SK-N-SH (cell line): ENCODE data around the gene KDM2A. TPM values are rescaled to one million over a fixed set of nuclear protein-coding genes. Genes with fewer than 3 reads are reported as not detected.

Experiments used
- CTCF ChIA-PET: fragments of 300-600, 350-600 bp; formaldehyde crosslinking; extraction: SDS; loops from one replicate; lab custom pipeline; 2021; lab: Yijun Ruan, JAX
- POLR2A ChIA-PET: fragments of 350-600 bp; sonication (Branson Sonifier 250); formaldehyde crosslinking; extraction: SDS; loops from one replicate; lab custom pipeline; 2020; ENCODE audit warnings: antibody characterized with exemption, inconsistent platforms; lab: Yijun Ruan, JAX
- DNase-seq: peaks from one replicate; pipeline ENCODE4 v3.0.0; 2012
- H2AFZ ChIP-seq: fragments of 200-600 bp; sonication (generic); 2 replicates; pipeline ENCODE4 v1.8.1; 2016; ENCODE audit warnings: antibody characterized with exemption, mild to moderate bottlenecking, low read depth
- H3F3A ChIP-seq: fragments of 200-600 bp; sonication (generic); replicated peaks from 2 replicates; pipeline ENCODE3; 2016; ENCODE audit warnings: antibody characterized with exemption, mild to moderate bottlenecking; ENCODE audit not compliant: insufficient read depth
- H3K27ac ChIP-seq, 2 experiments: fragments of 200-500 bp in 1 of 2; fragments of 200-600 bp in 1 of 2; sonication (Bioruptor generic) in 1 of 2; sonication (generic), shearing (Covaris generic) in 1 of 2; 2 replicates each; pipeline versions ENCODE4 v1.5.1 to v1.6.1; 2014 to 2016; ENCODE audit warnings: low read depth in 2 of 2, inconsistent platforms in 1 of 2, low read length in 1 of 2, mild to moderate bottlenecking in 1 of 2, mixed read lengths in 1 of 2
- H3K27me3 ChIP-seq: fragments of 200-600 bp; sonication (generic), shearing (Covaris generic); 2 replicates; pipeline ENCODE4 v1.6.1; 2016; ENCODE audit warnings: mixed run types; ENCODE audit not compliant: insufficient read depth
- H3K36me3 ChIP-seq, 2 experiments: fragments of 200-500 bp in 1 of 2; fragments of 200-600 bp in 1 of 2; sonication (Bioruptor generic) in 1 of 2; sonication (generic) in 1 of 2; replicated peaks in 1 of 2; 2 replicates each; pipeline versions ENCODE3 to v1.5.1; 2014 to 2016; ENCODE audit warnings: low read length in 1 of 2, mild to moderate bottlenecking in 1 of 2; ENCODE audit not compliant: insufficient read depth in 2 of 2, control insufficient read depth in 1 of 2
- H3K4me1 ChIP-seq, 2 experiments: fragments of 200-500 bp in 1 of 2; fragments of 200-600 bp in 1 of 2; sonication (Bioruptor generic) in 1 of 2; sonication (generic), shearing (Covaris generic) in 1 of 2; 2 replicates each; pipeline versions ENCODE4 v1.5.1 to v1.6.1; 2014 to 2016; ENCODE audit warnings: low read depth in 1 of 2, low read length in 1 of 2, mixed run types in 1 of 2; ENCODE audit not compliant: insufficient read depth in 2 of 2, control insufficient read depth in 1 of 2
- H3K4me2 ChIP-seq: fragments of 200-600 bp; sonication (generic), shearing (Covaris generic); 2 replicates; pipeline ENCODE4 v1.6.1; 2017; ENCODE audit warnings: mixed run types
- H3K4me3 ChIP-seq, 2 experiments: fragments of 200-500 bp in 1 of 2; fragments of 200-600 bp in 1 of 2; sonication (Bioruptor generic) in 1 of 2; sonication (generic), shearing (Covaris generic) in 1 of 2; 2 replicates each; pipeline versions ENCODE4 v1.5.1 to v1.8.1; 2014 to 2016; ENCODE audit warnings: low read depth in 2 of 2, inconsistent platforms in 1 of 2, low read length in 1 of 2, mild to moderate bottlenecking in 1 of 2, mixed read lengths in 1 of 2, moderate library complexity in 1 of 2
- H3K79me2 ChIP-seq: fragments of 200-600 bp; sonication (generic); 2 replicates; pipeline ENCODE4 v1.8.1; 2017; ENCODE audit warnings: mild to moderate bottlenecking; ENCODE audit not compliant: insufficient read depth
- H3K9ac ChIP-seq: fragments of 200-600 bp; sonication (generic); 2 replicates; pipeline ENCODE4 v1.6.1; 2017; ENCODE audit warnings: mixed run types
- H3K9me2 ChIP-seq: fragments of 200-600 bp; sonication (generic); 2 replicates; pipeline ENCODE4 v1.6.1; 2017; ENCODE audit warnings: mixed run types
- H3K9me3 ChIP-seq: fragments of 200-600 bp; sonication (generic); 2 replicates; pipeline ENCODE4 v1.6.1; 2017; ENCODE audit warnings: mixed run types, mild to moderate bottlenecking, moderate library complexity
- H4K20me1 ChIP-seq: fragments of 200-600 bp; sonication (generic); 2 replicates; pipeline ENCODE4 v1.6.1; 2017; ENCODE audit warnings: mild to moderate bottlenecking, mixed run types; ENCODE audit not compliant: insufficient read depth
- EZH2phosphoT487 ChIP-seq: fragments of 200-600 bp; sonication (generic); IDR thresholded peaks from 2 replicates; pipeline ENCODE4 v1.6.1; 2017; ENCODE audit warnings: low read depth, mixed run types, mild to moderate bottlenecking, antibody characterized with exemption, moderate library complexity, borderline replicate concordance
- FOSL2 ChIP-seq: IDR thresholded peaks from 2 replicates; pipeline ENCODE4 v1.4.0; 2012; ENCODE audit warnings: low read depth, mild to moderate bottlenecking, moderate library complexity, borderline replicate concordance
- GABPA ChIP-seq: IDR thresholded peaks from 2 replicates; pipeline ENCODE4 v1.4.0; 2012; ENCODE audit warnings: low read depth, mild to moderate bottlenecking
- GATA2 ChIP-seq: sonication (generic); formaldehyde crosslinking; IDR thresholded peaks from 2 replicates; pipeline ENCODE4 v1.5.0; 2020; ENCODE audit warnings: mild to moderate bottlenecking, missing genetic modification reagents
- IRF3 ChIP-seq: fragments of 150-350 bp; IDR thresholded peaks from 2 replicates; pipeline ENCODE4 v1.6.1; 2016; ENCODE audit warnings: mild to moderate bottlenecking, low read depth, low read length
- MEF2A ChIP-seq: IDR thresholded peaks from 2 replicates; pipeline ENCODE4 v1.4.0; 2012; ENCODE audit warnings: low read depth, borderline replicate concordance
- MXI1 ChIP-seq: IDR thresholded peaks from 2 replicates; pipeline ENCODE4 v1.6.1; 2012; ENCODE audit warnings: mild to moderate bottlenecking, low read depth, low read length, improper control_type of control experiment
- POLR2AphosphoS5 ChIP-seq: IDR thresholded peaks from 2 replicates; pipeline ENCODE4 v1.6.1; 2012; ENCODE audit warnings: low read depth, low read length
- RAD21 ChIP-seq: IDR thresholded peaks from 2 replicates; pipeline ENCODE4 v1.6.1; 2012; ENCODE audit warnings: mild to moderate bottlenecking, low read length
- RCOR1 ChIP-seq: fragments of 150-350 bp; IDR thresholded peaks from 2 replicates; pipeline ENCODE4 v1.6.1; 2017; ENCODE audit warnings: antibody characterized with exemption, low read length
- RXRA ChIP-seq: IDR thresholded peaks from 2 replicates; pipeline ENCODE4 v1.4.0; 2012; ENCODE audit warnings: low read depth, mild to moderate bottlenecking, borderline replicate concordance
- SMC3 ChIP-seq: IDR thresholded peaks from 2 replicates; pipeline ENCODE4 v1.6.1; 2012; ENCODE audit warnings: low read depth, low read length, improper control_type of control experiment
- TEAD4 ChIP-seq: IDR thresholded peaks from 2 replicates; pipeline ENCODE4 v1.4.0; 2012; ENCODE audit warnings: mild to moderate bottlenecking, borderline replicate concordance; ENCODE audit not compliant: insufficient read depth
- USF2 ChIP-seq: fragments of 150-350 bp; IDR thresholded peaks from 2 replicates; pipeline ENCODE4 v1.6.1; 2017; ENCODE audit warnings: antibody characterized with exemption, low read length, low read depth, borderline replicate concordance
- YY1 ChIP-seq: IDR thresholded peaks from 2 replicates; pipeline ENCODE4 v1.4.0; 2012; ENCODE audit warnings: low read depth, mild to moderate bottlenecking
- ZBTB33 ChIP-seq: IDR thresholded peaks from 2 replicates; pipeline ENCODE4 v1.4.0; 2012; ENCODE audit warnings: low read depth, borderline replicate concordance
- WGBS: methylation state at CpG from one replicate; pipeline ENCODE4 v1.1.6; 2017; ENCODE audit warnings: low lambda C conversion rate; 5-methylcytosine and 5-hydroxymethylcytosine counted together
- polyA plus RNA-seq, 3 experiments: library from polyadenylated mRNA; depleted of rRNA; stranded (reverse); fragments of >200 nt; gene quantifications; 2 replicates each; pipeline ENCODE4 v1.2.3, GENCODE V29; 2012

KDM2A gene
- polyA plus RNA-seq, 1 of the 3 experiments (the other 2 are of a cell fraction), result 28.4 TPM

- 89% methylated on average over 1 of the region's 1 CpG for WGBS
- TF ChIP-seq USF2 (no peak), RXRA (no peak), SMC3 (no peak), RAD21 (no peak), IRF3 (no peak), TEAD4 (no peak), RCOR1 (no peak), ZBTB33 (no peak), FOSL2 (no peak), MEF2A (no peak), POLR2AphosphoS5 (no peak), YY1 (no peak), GATA2 (CRISPR knock-in tag) (no peak)
- CTCF ChIA-PET, result interaction anchor here (0.9 to 3.8 kb wide), 3 partner anchors 9 to 97 kb away, joined by 3 to 18 read pairs (median 4); no protein-coding TSS in a partner anchor
- no peaks in the 10 kb centered on the region for H3K9me2 ChIP-seq
- H3F3A ChIP-seq, result peaks cover 7% of the 10 kb centered on the region
- POLR2A ChIA-PET, result no interaction called here
- peaks cover 17 to 25% of the 10 kb centered on the region in 2 experiments for H3K36me3 ChIP-seq
- no peak overlapping the region for H3K9ac ChIP-seq
- no peaks in the 10 kb centered on the region for H3K27me3 ChIP-seq
- no peak for DNase-seq
- H2AFZ ChIP-seq, result no peak overlapping the region
- no peak overlapping the region for H3K27ac ChIP-seq
- peaks cover 0 to 28% of the 10 kb centered on the region in 2 experiments; a peak in 1 of 4 replicates for H3K4me1 ChIP-seq
- no peak overlapping the region for H3K4me3 ChIP-seq
- H3K79me2 ChIP-seq, result peaks cover 59% of the 10 kb centered on the region
- H3K4me2 ChIP-seq, result no peak overlapping the region
- no peaks in the 10 kb centered on the region for H3K9me3 ChIP-seq
- H4K20me1 ChIP-seq, result peaks cover 40% of the 10 kb centered on the region
Measured at GRCh38 chr11:67178421-67178820, 59.4 kb downstream of the KDM2A start.

GRCh38 chr11:67178878-67179277 lies 59.8 kb downstream of the KDM2A start:
- Histone ChIP-seq H3K27ac (no peak overlapping the region), H3K4me3 (no peak overlapping the region), H3K36me3 (peaks cover 17 to 27% of the 10 kb centered on the region in 2 experiments), H3K9ac (no peak overlapping the region), H3K9me2 (no peaks in the 10 kb centered on the region), H3K9me3 (no peaks in the 10 kb centered on the region), H3F3A (peaks cover 7% of the 10 kb centered on the region), H3K4me2 (no peak overlapping the region), H3K79me2 (peaks cover 57% of the 10 kb centered on the region), H3K4me1 (peaks cover 0 to 27% of the 10 kb centered on the region in 2 experiments; a peak in 1 of 4 replicates), H2AFZ (no peak overlapping the region), H4K20me1 (peaks cover 36% of the 10 kb centered on the region), H3K27me3 (no peaks in the 10 kb centered on the region)
- TF ChIP-seq MXI1, result no peak
- TF ChIP-seq EZH2phosphoT487, result no peak
- TF ChIP-seq GABPA, result no peak
- TF ChIP-seq RAD21, result no peak
- no peak for DNase-seq
- ChIA-PET POLR2A (no interaction called here), CTCF (interaction anchor here (0.7 to 3.8 kb wide), 3 partner anchors 11 to 97 kb away, joined by 3 to 18 read pairs (median 3); no protein-coding TSS in a partner anchor)
- WGBS, result 85% methylated on average over 4 of the region's 4 CpGs
